Prostate gland (tissue), 2 donors: ENCODE results near the gene ERN1. TPM values are rescaled to one million over a fixed set of nuclear protein-coding genes. Genes with fewer than 3 reads are reported as not detected.

ENCODE experiments used
- DNase-seq: peaks from one replicate; pipeline ENCODE4 v3.0.0-alpha.2; 2019; ENCODE audit warnings: low spot score
- H3K27ac ChIP-seq, 2 donors: fragments of 200-600 bp; sonication (generic); 2 replicates each; pipeline ENCODE4 v1.5.1; 2017 to 2019
- H3K27me3 ChIP-seq: fragments of 200-600 bp; sonication (generic); replicated peaks from 2 replicates; pipeline ENCODE4 v1.5.1; 2019; ENCODE audit not compliant: insufficient read depth
- H3K36me3 ChIP-seq, 2 donors: fragments of 200-600 bp; sonication (generic); 1 replicate in 1 of 2; 2 replicates in 1 of 2; pipeline versions ENCODE4 v1.5.1 to v1.8.1; 2017 to 2019
- H3K4me1 ChIP-seq: fragments of 200-600 bp; sonication (generic); replicated peaks from 2 replicates; pipeline ENCODE4 v1.5.1; 2019
- H3K4me3 ChIP-seq, 2 donors: fragments of 200-600 bp; sonication (generic); 2 replicates each; pipeline ENCODE4 v1.5.1; 2017 to 2019
- H3K9me3 ChIP-seq: fragments of 200-600 bp; sonication (generic); 2 replicates; pipeline ENCODE4 v1.5.1; 2017
- CTCF ChIP-seq, 4 experiments: fragments of 200-600 bp in 2 of 4; fragments of 450-650 bp in 2 of 4; sonication (generic) in 2 of 4; IDR thresholded peaks; 1 replicate in 3 of 4; 2 replicates in 1 of 4; pipeline ENCODE4 v1.5.1; 2016 to 2019; ENCODE audit warnings: antibody characterized with exemption in 4 of 4, mild to moderate bottlenecking in 2 of 4, moderate library complexity in 2 of 4
- POLR2A ChIP-seq: fragments of 450-650 bp; IDR thresholded peaks from one replicate; pipeline ENCODE4 v1.6.1; 2016; ENCODE audit warnings: antibody characterized with exemption, mild to moderate bottlenecking
- POLR2AphosphoS5 ChIP-seq: sonication (generic); formaldehyde crosslinking; IDR thresholded peaks from one replicate; pipeline ENCODE4 v1.6.1; 2017; ENCODE audit warnings: antibody characterized with exemption
- whole genome bisulfite sequencing: methylation state at CpG from one replicate; pipeline ENCODE4 v1.1.5; 2018; 5-methylcytosine and 5-hydroxymethylcytosine counted together
- intact Hi-C: fragments of 100-400 bp; cut with DNase I; formaldehyde crosslinking; loops from one replicate; pipeline ENCODE4 v1.14.2; 2022
- total RNA-seq, 2 donors: library from RNA; depleted of rRNA; stranded (reverse); fragments of >200 nt; gene quantifications; one replicate each; pipeline ENCODE4 v1.1.0, GENCODE V29; 2016

ERN1 gene
- total RNA-seq, 2 donors from 2014 or later = 14.4 to 21.4 TPM

- no peak overlapping the region for H3K27ac ChIP-seq
Observed at GRCh38 chr17:64016231-64016784, 113.6 kb downstream of the ERN1 start.

GRCh38 chr17:64015447-64015846, 114.5 kb downstream of the ERN1 start:
- H3K4me3 ChIP-seq = no peak overlapping the region
- H3K36me3 ChIP-seq = no peaks in the 10 kb centered on the region
- H3K4me1 ChIP-seq = no peaks in the 10 kb centered on the region
- no peak overlapping the region for H3K27ac ChIP-seq
- no peak for DNase-seq
- TF ChIP-seq POLR2A (no peak), POLR2AphosphoS5 (no peak), CTCF (IDR thresholded peaks at IDR 0.05) (no peak)
- WGBS = 90% methylated on average over 6 of the region's 6 CpGs
- H3K27me3 ChIP-seq = no peaks in the 10 kb centered on the region
- no peaks in the 10 kb centered on the region for H3K9me3 ChIP-seq
- intact Hi-C loops = no loop called here

More at GRCh38 chr17:64016231-64016784, 113.6 kb downstream of the ERN1 start:
- no peak for DNase-seq
- no peak for TF ChIP-seq POLR2A
- TF ChIP-seq POLR2AphosphoS5 = no peak
- no peak for TF ChIP-seq CTCF (IDR thresholded peaks at IDR 0.05)
- intact Hi-C loops = no loop called here
- no peaks in the 10 kb centered on the region for H3K36me3 ChIP-seq
- H3K4me1 ChIP-seq = no peaks in the 10 kb centered on the region
- H3K4me3 ChIP-seq = no peak overlapping the region
- 61% methylated on average over 5 of the region's 5 CpGs for WGBS
- no peaks in the 10 kb centered on the region for H3K27me3 ChIP-seq
- no peaks in the 10 kb centered on the region for H3K9me3 ChIP-seq

- Histone ChIP-seq H3K36me3 (no peaks in the 10 kb centered on the region), H3K4me3 (no peak overlapping the region), H3K9me3 (no peaks in the 10 kb centered on the region), H3K27ac (no peak overlapping the region), H3K27me3 (no peaks in the 10 kb centered on the region), H3K4me1 (no peaks in the 10 kb centered on the region)
- no peak for DNase-seq
- intact Hi-C loops = no loop called here
- no peak for TF ChIP-seq POLR2A
- TF ChIP-seq POLR2AphosphoS5 = no peak
- TF ChIP-seq CTCF (IDR thresholded peaks at IDR 0.05) = no peak
- 67% methylated on average over 8 of the region's 8 CpGs for WGBS
Observed at GRCh38 chr17:64009571-64010402, 120.2 kb downstream of the ERN1 start.

- Histone ChIP-seq H3K36me3 (no peaks in the 10 kb centered on the region), H3K9me3 (no peaks in the 10 kb centered on the region), H3K27me3 (no peaks in the 10 kb centered on the region), H3K27ac (no peak overlapping the region), H3K4me1 (no peaks in the 10 kb centered on the region), H3K4me3 (no peak overlapping the region)
- TF ChIP-seq CTCF (IDR thresholded peaks at IDR 0.05) = no peak
- TF ChIP-seq POLR2A = no peak
- TF ChIP-seq POLR2AphosphoS5 = no peak
- intact Hi-C loops = no loop called here
- DNase-seq = no peak
- WGBS = 69% methylated on average over 4 of the region's 4 CpGs
Observed at GRCh38 chr17:64008830-64009229, 121.1 kb downstream of the ERN1 start.

- intact Hi-C loops = no loop called here
- Histone ChIP-seq H3K4me1 (no peaks in the 10 kb centered on the region), H3K9me3 (no peaks in the 10 kb centered on the region), H3K27ac (no peak overlapping the region), H3K27me3 (no peaks in the 10 kb centered on the region), H3K4me3 (no peak overlapping the region), H3K36me3 (no peaks in the 10 kb centered on the region)
- 80% methylated on average over 5 of the region's 5 CpGs for WGBS
- DNase-seq = no peak
- no peak for TF ChIP-seq POLR2AphosphoS5
- TF ChIP-seq CTCF (IDR thresholded peaks at IDR 0.05) = no peak
- TF ChIP-seq POLR2A = no peak
Observed at GRCh38 chr17:64008346-64008745, 121.6 kb downstream of the ERN1 start.
